Stimulated activated CD8-positive, alpha-beta memory T cell treated with anti-CD3 and anti-CD28 coated beads, Interleukin-4, amount 100 ng/mL, for 48 hours (primary cell): ENCODE measurements around the gene ERFL.
A peak's percentile ranks its signal among the peaks of the same experiment; 100 is the strongest.

Experiments
- DNase-seq: peaks from one replicate; pipeline ENCODE4 v3.0.0-alpha.2; 2020

ERFL gene

DNA sequence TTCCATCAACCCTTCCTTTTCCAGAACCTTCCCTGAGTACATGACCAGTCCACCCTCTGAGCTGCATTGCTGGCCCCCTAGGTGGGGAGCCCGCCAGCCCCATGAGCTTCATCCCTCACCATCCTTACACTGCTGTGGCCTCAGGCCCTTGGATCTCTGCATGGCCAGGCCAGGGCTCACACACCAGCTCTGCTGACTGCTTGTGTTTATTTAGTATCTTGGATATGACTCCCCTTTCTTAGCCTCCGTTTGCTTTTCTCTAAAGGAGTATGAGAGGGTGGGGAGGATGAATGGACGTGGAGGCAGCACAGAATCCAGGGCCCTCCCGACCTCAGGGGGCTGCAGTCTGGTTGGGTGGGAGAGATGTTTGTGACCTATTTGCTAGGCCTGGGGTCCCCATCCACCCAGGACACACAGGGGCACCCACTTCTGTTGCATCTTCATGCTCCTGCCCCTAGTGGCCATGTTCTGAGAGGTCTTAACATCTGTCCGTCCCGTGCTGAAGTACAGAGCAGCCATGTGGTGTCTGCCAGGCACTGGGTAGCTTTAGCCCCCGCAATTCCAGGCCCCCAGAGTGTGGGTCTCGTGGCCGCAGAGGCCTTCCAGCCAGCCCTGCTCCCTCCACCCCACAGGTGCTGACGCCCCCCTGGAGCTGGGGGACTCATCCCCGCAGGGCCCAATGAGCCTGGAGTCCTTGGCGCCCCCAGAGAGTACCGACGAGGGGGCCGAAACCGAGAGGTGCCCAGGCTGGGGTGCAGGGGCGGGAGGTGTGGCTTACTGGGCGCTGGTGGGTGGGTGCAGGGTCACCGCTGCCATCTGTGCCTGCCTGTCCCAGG, 32.3 kb downstream of the ERFL start:
- no peak for DNase-seq

DNA sequence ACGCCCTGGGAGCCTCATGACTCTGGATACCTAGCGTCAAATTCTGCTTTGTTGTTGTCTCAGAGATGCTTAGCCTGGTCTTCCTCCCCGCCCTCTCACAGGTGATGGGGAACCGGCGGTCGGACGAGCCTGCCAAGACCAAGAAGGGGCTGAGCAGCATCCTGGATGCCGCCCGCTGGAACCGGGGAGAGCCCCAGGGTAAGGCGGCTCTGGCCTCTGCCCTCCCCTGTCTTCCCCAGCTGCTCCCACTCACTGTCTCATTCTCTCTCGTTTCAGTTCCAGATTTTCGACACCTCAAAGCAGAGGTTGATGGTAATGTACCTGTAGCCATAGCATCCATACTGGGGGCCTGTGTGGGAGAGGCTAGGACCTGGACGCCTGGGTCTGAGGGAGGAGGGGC, 33.9 kb downstream of the ERFL start:
- DNase-seq: no peak

DNA sequence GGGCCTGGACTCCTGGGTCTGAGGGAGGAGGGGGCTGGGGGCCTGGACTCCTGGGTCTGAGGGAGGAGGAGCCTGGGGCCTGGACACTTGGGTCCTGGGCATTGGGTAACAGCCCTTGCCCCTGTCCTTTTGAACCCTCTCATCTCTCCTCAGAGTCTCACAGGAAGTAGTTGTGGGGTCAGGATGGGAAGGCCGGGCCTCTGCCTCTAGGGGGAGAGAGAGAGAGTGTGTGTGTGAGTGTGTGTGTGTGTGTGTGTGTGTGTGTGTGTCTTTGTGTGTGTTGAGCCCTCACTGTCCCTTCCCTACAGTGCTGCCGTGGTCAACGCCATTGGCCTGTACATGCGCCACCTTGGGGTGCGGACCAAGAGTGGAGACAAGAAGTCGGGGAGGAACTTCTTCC, 34.4 kb downstream of the ERFL start:
- DNase-seq: peak; percentile 37

DNA sequence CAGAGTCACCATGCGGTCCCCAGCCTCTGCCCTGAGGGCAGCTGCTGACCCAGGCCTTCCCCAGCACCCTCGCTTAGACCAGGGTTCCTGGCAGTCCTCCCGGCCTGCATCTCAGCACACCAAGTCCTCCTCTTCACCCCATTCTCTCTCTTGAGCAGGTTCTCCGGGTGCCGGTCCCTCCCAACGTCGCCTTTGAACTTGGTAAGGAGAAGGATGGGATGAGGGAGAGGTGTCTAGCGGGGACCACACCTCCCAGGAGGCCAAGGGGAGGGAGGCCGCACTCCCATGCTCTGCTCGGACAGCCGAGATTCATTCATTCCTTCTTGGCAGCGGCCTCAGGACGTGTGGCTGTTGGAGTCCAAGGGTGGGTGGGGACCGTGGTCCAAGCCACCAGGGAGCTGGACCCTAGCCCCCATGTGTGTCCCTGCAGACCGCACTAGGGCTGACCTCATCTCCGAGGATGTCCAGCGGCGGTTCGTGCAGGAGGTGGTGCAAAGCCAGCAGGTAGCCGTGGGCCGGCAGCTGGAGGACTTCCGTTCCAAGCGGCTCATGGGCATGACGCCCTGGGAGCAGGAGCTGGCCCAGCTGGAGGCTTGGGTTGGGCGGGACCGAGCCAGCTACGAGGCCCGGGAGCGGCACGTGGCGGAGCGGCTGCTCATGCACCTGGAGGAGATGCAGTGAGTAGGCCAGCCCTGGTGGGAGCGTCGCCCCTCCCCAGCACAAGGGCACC, 35.9 kb downstream of the ERFL start:
- no peak for DNase-seq

DNA sequence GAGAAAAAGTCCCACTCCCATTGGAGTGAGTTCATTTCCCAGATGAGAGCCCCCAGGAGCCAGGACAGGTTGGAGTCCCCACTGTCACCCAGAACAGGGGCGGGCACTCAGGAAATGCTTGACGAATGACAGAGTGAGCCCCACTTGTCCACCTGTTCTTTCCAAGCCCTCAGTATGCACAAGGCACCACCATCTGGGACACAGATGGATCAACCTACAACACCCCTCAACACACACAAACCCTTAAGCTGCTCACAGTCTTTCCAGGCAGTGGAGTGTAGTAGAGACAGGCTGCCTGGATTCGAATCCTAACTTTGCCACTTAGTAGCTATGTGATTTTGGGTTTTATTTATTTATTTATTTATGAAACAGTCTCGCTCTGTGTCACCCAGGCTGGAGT, 37.3 kb downstream of the ERFL start:
- DNase-seq: no peak

DNA sequence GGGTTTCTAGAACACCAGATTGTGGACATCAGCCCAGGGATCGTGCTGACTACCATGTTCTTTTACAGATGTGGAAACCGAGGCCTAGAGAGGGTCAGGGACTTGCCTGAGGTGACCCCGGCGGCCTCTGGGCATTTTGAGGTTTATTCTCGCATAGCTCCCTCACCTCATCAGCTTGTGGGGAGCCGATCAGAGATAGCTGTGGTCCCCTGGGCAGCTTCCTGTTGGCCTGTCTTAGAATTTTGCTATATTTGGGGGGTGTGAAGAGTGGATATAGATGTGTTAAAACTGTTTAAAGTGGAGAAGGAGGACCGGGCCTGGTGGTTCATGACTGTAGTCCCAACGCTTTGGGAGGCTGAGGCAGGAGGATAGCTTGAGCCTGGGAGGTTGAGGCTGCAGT, 38.4 kb downstream of the ERFL start:
- peak; percentile 25 for DNase-seq

DNA sequence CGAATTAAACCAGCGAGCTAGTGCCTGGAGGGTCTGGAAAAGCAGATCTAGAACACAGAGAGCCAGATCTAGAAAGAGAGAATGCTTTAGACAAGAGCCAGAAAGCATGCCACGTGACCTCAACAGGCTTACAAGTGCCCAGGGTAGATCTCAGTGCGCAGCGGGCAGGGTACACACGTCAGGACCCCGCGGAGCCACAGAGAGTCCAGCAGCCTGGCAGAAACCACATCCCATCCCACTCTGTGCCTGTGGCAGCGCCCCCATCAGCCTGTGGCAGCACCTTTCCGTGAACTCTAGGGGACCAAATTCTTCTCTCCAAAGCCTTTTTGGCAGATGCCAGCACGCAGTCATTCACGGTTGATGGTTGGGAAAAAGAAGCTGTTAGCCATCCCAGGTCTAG, 39.3 kb downstream of the ERFL start:
- DNase-seq: peak; percentile 52

DNA sequence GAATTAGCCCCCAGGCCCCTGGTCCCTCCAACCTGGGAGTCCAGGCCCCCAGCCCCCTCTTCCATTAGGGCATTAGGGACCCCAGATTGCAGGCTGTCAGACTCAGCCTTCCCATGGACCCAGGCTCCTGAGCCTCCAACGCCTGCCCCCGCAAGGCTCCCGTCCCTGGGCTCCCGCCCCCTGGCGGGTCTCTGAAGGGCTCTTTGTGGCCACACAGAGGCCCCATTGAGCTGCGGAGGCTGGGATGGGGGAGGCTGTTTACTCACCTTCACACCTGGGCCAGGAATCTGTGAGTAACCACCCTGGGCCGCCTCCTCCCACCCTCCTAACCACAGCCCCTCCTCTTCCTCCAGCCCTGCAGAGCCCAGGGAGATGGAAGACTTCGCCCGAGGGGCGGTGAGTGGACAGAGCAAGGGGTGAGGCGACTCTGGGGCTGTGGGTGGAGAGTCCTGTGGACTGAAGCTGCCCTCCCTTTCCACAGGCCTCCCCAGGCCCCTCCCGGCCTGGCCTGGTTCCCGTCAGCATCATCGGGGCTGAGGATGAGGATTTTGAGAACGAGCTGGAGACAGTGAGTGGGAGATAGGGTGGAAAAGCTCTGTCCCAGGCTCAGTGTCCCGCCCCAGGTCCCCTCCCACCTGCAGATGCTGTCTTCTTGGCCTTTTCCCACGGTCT, 40.4 kb downstream of the ERFL start:
- DNase-seq: peak; percentile 89

DNA sequence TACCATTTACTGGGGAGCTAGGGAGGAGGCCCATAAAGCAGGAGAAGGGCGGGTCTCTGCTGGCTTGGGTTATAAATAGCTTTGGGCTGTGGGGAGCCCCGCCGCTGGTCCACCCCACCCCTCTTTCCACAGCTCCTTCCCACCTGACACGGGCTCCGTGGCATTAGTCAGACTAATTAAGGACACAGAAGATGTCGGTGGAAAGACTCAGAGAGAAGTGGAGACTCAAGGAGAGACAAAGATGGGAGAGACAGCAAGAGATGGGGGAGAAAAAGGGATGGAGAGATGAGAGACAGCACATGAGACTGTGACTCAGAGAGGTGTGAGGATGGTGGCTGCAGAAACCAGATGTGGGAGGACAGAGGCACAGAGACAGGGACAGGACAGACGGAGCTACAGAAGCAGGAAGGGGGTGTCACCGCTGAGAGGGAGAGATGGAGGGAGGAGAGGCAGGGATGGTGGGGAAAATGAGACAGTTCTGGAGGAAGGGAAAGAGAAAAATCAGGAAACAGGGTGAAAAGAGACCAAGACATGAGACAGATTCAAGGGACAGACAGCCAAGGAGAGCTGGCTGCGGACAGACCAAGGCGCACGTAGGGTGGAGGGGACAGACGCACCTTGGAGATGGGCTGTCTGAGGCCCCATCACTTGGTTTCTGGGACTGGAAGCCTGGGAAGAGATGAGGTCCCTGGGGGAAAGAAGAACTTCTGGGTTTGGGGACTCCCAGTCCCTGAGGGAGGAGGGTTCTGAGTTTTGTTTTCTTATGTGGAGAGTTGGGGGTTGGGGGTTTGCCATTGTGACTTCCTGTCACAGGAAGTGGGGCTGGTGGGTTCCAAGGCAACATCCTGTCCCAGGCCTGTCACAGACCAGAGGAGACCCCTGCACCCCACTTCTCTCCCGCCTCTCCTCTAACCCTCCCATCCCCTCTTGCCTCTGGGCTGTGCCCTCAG, 41.2 kb downstream of the ERFL start:
- peak; percentile 76 for DNase-seq

DNA sequence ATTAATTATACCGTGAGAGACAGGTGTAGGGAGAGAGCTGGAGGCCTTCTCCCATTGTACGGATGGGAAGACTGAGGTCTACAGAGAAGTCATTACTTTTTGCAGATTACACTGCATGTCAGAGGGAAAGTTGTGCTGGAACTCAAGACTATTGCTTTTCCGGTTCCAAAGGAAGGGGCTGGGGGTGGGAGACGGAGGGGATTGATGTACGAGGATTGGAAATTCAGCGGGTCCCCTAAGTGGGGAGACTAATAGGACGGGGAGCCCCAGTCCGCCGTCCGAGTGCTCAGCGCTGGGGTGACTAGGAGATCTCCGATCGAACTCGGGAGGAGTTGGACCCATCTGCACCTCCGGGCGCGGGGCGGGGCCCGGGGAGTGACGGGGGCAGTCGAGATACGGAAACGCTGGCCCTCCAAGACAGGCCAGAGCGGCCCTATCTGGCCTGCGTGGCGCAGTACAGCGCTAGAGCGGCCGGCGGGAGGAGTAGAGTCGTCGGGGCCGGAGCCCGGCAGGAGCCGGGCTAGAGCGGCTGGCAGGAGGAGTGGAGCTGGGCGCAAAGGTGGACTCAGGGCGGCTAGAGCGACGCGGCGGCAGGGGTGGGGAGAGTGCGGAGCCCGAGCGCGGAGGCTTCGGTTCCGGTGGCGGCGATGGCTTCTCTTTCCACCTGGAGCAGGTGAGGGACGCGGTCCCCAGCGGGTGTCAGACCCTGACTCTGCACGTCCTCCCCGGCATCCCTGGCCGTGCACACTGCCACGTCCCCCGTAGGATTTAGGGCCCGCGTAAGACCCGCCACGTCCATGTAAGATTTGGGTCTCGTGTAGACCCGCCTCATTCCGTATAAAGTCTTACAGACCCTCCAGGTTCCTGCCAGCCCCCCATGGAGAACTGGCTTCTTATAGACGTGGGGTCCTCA, 44.2 kb downstream of the ERFL start:
- DNase-seq: peak; percentile 94

DNA sequence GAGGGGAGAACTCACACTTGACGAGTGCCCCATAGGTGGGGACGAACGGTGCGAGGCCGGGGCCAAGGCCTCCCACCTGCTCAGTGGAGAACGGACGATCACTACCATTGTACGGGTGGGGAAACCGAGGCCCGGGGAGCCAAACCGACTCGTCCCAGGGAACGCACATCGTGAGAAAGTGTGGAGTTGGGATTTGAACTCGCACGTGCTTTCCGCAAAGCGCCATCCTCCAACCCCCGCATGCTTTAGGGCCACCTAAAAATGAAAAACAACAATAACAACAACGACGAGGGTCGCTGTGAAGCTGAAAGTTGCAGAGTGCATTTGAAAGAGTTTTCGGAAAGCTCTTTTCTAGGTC, 44.8 kb downstream of the ERFL start:
- DNase-seq: no peak

DNA sequence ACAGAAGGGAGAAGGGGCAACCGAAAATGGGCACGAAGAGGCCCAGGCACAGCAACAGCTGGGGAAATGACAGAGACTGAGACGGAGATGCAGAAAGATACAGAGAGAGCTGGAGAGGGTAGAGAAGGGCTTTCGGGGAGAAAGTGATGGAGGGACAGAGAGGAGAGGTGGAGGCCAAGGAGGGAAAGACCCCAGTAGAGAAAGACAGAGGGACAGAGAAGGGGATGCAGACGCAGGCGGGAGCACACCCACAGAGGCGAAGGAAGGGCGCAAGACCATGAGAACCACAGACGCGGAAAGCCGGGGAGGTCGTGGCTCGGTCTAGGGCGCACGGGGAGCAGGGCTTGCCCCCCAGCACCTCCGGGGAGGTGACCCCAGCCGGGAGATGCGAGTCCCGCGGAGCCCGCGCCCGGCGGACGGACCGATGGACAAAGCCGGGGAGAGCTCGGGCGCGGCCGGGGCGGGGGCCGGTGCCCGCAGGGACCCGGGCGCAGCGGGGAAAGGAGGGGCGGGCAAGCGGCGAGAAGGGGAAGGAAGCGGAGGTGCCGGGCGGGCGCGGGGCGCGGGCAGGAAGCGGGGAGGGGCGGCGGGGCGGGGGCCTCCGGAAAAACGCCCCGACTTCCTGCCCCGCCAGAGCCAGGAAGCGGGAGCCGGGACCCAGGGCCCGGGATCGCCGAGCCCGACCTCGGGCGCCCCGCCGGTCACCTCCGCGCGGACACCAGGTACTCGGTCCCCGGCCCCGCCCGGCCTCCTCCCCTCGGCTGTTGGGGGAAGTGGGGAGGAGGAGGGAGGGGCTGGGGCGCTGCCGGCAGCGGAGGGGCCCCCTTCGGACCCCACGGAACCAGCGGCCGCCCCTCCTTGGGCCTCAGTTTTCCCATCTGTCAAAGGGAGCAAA, 45.4 kb downstream of the ERFL start, which contains the start of gene ARHGEF1:
ARHGEF1 (plus strand) TSS at position 617 of the 895 bp plus-strand sequence. CDS start 4,899 bp downstream, outside the sequence.
- peak; percentile 71 for DNase-seq

DNA sequence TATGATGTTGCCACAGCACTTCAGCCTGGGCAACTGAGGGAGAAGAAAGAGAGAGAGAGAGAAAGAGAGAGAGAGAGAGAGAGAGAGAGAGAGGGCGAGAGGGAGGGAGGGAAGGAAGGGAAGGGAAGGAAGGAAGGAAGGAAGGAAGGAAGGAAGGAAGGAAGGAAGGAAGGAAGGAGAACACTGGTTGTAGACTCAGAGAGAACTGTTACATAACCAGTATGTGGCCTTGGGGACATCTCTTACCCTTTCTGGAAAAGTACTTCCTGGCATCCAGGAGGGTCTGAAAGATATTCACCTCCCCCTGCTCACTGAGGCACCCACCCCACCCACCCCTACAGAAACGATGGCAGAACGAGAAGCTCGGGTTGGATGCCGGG, 47.9 kb downstream of the ERFL start:
- DNase-seq: no peak

DNA sequence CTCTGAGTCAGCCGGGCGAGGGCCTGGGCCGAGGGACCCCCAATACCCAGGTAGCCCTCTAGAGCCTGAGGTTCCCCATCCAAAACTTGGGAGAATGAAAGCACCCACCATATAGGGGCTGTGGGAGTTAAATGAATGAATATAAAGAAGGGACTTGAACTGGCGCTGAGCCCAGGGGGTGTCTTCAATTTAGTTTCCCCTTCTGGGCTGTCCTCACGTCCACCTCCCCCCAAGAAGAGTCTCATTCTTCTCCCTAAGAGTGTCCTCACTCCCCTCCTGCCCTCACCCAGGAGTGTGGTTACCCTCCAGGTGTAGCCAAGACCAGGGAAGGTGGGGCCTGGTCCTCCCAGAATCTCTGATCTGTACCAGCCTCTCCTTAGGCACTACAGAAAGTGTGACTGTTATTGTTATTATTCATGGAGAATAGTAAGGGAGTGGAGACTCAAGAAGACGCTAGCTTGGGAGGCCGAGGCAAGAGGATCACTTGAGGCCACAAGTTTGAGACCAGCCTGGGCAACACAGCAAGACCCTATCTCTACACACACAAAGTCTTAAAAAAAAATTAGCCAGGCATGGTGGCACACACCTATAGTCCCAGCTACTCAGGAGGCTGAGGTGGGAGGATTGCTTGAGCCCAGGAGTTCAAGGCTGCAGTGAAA, 48.5 kb downstream of the ERFL start:
- no peak for DNase-seq

DNA sequence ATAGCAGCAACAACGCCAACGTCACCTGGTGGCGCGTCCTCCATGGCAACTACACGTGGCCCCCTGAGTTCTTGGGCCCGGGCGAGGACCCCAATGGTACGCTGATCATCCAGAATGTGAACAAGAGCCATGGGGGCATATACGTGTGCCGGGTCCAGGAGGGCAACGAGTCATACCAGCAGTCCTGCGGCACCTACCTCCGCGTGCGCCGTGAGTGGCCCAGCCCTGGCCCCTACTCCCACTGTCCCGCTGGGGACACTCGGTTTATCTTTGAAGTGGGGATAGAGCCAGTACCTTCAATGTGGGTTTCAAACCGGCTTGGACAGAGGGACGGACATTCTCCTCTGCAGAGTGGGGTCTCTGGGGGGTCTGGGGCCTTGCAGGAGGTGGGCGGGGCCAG, 49.2 kb downstream of the ERFL start:
- DNase-seq: no peak

DNA sequence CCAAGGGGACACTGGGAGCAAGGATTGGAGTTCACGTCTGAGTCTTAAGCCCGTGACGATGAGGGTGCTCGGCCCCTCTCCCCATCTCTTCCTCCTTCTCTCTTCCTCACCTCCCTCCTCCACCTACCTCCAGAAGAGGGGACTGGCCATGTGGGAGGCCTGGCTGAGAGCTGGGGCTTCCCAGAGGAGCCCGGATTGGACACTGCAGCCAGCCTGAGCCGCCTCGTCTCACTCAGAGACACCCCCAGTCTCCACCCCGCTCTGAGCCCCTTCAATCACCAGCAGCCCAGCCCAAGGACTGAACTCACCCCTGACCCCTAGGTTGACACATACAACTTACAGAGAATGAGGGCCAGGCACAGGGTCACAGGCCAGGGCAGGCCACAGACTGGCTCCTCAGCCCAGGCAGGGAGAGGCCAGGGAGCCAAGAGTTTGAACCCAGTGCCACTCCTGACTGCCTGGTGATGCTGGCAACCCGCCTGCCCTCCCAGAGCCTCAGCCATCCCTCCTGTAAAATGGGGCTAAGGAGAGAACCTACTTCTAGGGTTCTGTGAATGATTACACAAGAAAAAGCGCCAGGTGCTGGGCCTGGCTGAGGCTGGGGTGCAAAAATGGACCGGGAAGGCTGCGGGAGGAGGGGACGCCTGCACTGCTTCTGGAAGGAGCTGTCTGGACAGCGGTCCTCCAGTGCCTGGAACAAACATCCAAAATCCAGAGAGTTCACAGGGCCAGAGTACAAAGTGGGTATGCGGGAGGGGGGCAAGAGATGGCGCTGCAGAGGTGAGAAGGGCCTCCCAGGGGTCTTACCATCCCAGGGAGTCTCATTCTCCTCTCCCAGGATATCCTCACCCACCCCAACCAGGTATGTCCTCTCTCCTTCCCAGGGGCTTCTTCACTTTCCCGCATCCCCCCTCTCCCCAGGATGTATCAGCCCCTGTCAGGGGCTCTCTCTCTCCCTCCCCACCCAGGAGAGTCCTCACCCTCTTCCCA, 50.0 kb downstream of the ERFL start:
- DNase-seq: no peak

DNA sequence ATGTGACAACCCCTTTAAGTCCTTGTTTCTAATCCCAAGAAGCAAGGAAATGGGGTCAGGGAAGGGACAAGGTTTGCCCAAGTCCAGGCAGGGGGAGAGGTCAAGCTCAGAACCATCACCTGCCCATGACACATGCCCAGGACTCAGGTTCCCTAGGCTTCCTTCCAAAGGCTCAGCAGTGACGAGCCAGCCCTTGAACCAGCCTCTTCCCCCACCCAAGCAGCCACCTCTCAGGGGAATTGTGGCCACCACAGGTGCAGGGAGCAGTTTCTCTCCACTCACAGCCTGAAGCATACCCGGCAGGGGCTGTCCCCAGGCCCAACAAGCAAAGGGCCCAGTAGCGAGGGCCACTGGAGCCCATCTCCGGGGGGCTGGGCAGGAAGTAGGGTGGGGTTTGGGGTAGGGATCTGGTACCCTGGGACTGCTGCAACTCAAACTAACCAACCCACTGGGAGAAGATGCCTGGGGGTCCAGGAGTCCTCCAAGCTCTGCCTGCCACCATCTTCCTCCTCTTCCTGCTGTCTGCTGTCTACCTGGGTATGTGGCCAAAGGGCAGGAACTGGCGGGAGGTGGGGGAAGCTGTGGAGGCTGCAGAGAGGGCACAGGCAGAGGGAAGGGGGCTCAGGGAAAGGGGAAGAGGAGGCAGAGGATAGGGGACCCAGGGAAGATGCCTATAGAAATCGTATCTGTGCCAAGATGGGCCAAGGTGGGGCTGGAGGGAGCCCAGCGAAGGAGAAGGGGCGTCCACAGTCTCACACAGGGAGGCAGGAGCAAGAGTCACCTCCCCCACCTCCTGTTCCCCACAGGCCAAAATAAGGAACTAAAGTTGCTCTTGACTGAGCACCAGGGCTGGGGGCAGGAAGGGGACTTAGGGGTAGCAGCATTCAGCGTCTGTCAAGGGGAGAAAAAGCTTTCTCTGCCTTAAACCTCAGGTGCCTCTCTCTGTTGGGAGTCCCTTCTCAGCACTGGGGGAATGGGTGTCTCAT, 51.1 kb downstream of the ERFL start, which contains the start of gene CD79A:
CD79A (plus strand) TSS at position 433 of the 986 bp plus-strand sequence; CDS start at position 459, 26 bp downstream.
- no peak for DNase-seq
